ENCODE results near the gene TMIGD1. TPM values are rescaled to one million over a fixed set of nuclear protein-coding genes. Genes with fewer than 3 reads are reported as not detected.

The TMIGD1 gene
- polyA plus RNA-seq, 1 of the 3 experiments (the other 2 are of a cell fraction) = not detected

DNA sequence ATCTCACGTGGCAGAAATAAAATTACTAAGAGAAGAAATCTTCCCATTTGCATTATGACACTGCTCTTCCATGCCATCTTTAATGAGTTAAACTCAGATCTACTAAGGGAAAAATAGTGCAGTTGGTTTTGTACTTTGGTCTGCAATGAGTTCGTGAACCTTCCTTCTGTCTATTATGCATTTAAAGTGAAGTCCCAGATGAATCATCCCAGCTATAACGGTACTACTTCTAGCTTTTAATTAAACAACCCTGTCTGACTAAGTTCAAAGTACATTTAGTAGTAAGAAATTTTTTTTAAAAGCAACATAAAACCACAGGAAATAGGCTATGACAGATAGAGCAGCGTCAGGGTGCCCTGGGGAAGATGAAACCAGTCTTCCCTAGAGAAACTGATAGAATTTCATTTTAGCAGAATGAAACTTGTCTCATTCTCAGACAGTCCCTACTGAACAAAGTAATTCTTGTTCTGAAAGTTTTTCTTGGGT lies 1.8 kb downstream of the TMIGD1 start:
- Histone ChIP-seq H3K4me1 (ENCODE audit: control insufficient read depth in 1 of 2, insufficient read depth in 2 of 2, low read depth in 1 of 2, low read length in 1 of 2) (peaks cover 0 to 8% of the 10 kb centered on the region in 2 experiments; a peak in 1 of 4 replicates), H3K79me2 (ENCODE audit: insufficient read depth) (no peaks in the 10 kb centered on the region), H3K4me3 (ENCODE audit: low read depth in 2 of 2, low read length in 1 of 2) (no peak overlapping the region), H3F3A (replicated peaks; ENCODE audit: insufficient read depth) (peaks cover 11% of the 10 kb centered on the region), H3K4me2 (peak overlapping the region; percentile 30; the same call in 1 of the 2 replicates), H3K27me3 (ENCODE audit: insufficient read depth) (no peaks in the 10 kb centered on the region), H3K27ac (ENCODE audit: low read depth in 2 of 2, low read length in 1 of 2) (peak overlapping the region in 1 of 2 experiments; percentile 83; a peak in 3 of 4 replicates), H3K36me3 (replicated peaks in 1 of 2; ENCODE audit: control insufficient read depth in 1 of 2, insufficient read depth in 2 of 2, low read length in 1 of 2) (no peaks in the 10 kb centered on the region), H2AFZ (ENCODE audit: low read depth) (peak overlapping the region; percentile 30), H3K9me2 (no peaks in the 10 kb centered on the region), H4K20me1 (ENCODE audit: insufficient read depth) (no peaks in the 10 kb centered on the region), H3K9me3 (no peaks in the 10 kb centered on the region), H3K9ac (no peak overlapping the region; the same call in 1 of the 2 replicates)
- no peak for TF ChIP-seq RAD21 (IDR thresholded peaks at IDR 0.05; ENCODE audit: low read length)
- peak; percentile 54; the same call in 1 of the 2 replicates for TF ChIP-seq FOSL2 (IDR thresholded peaks at IDR 0.05; ENCODE audit: borderline replicate concordance, low read depth)
- peak; percentile 47 for TF ChIP-seq TCF12 (IDR thresholded peaks at IDR 0.05)
- TF ChIP-seq, protein P1, sequence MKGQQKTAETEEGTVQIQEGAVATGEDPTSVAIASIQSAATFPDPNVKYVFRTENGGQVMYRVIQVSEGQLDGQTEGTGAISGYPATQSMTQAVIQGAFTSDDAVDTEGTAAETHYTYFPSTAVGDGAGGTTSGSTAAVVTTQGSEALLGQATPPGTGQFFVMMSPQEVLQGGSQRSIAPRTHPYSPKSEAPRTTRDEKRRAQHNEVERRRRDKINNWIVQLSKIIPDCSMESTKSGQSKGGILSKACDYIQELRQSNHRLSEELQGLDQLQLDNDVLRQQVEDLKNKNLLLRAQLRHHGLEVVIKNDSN (IDR thresholded peaks at IDR 0.05; ENCODE audit: borderline replicate concordance, low read depth) = no peak
- TF ChIP-seq, protein P2, sequence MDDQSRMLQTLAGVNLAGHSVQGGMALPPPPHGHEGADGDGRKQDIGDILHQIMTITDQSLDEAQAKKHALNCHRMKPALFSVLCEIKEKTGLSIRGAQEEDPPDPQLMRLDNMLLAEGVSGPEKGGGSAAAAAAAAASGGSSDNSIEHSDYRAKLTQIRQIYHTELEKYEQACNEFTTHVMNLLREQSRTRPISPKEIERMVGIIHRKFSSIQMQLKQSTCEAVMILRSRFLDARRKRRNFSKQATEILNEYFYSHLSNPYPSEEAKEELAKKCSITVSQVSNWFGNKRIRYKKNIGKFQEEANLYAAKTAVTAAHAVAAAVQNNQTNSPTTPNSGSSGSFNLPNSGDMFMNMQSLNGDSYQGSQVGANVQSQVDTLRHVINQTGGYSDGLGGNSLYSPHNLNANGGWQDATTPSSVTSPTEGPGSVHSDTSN (IDR thresholded peaks at IDR 0.05) = peak; percentile 68; the same call in 1 of the 2 replicates
- TF ChIP-seq, protein P3, sequence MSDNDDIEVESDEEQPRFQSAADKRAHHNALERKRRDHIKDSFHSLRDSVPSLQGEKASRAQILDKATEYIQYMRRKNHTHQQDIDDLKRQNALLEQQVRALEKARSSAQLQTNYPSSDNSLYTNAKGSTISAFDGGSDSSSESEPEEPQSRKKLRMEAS (IDR thresholded peaks at IDR 0.05; ENCODE audit: low read depth) = no peak
- TF ChIP-seq SMC3 (IDR thresholded peaks at IDR 0.05; ENCODE audit: low read depth, low read length) = no peak
- TF ChIP-seq FOXJ3 (CRISPR knock-in tag; IDR thresholded peaks at IDR 0.05) = no peak
- peak in 1 of 2 experiments; percentile 33; a peak in 1 of 4 replicates for TF ChIP-seq EP300 (IDR thresholded peaks at IDR 0.05; ENCODE audit: borderline replicate concordance in 1 of 2, low read depth in 1 of 2, low read length in 1 of 2)
- TF ChIP-seq MXI1 (IDR thresholded peaks at IDR 0.05; ENCODE audit: low read depth, low read length) = no peak
- TF ChIP-seq JUND (IDR thresholded peaks at IDR 0.05) = peak; percentile 38; the same call in 1 of the 2 replicates
- 0 out of 2 replicates have a peak, but pooled peaks have one; percentile 43 for TF ChIP-seq RXRA (IDR thresholded peaks at IDR 0.05; ENCODE audit: borderline replicate concordance, low read depth)
- 30% methylated on average over 4 of the region's 4 CpGs for WGBS (ENCODE audit: low lambda C conversion rate)
- ChIA-PET CTCF (interaction anchor here (6.5 kb wide), 1 partner anchor 7 kb away, joined by 54 read pairs; no protein-coding TSS in a partner anchor), POLR2A (no interaction called here)
- no peak for DNase-seq

DNA sequence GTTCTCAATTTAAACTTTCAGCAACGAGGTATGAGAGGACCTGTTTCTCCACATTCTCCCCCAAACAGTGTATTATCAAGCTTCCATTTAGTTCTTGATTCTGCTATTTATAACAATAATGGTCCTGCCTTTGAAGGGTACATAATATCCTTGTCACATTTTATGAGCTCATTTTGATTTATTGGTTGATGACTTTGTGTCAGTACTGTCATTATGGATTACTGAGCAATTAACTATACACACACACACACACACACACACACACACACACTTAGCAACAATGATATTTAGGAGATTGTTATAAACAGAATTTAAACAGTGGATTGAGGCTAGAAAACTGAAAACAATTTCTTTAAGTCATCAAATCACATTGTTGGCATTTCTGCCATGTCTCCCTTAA lies 7.0 kb downstream of the TMIGD1 start:
- TF ChIP-seq FOXJ3 (CRISPR knock-in tag; IDR thresholded peaks at IDR 0.05) (no peak), RAD21 (IDR thresholded peaks at IDR 0.05; ENCODE audit: low read length) (no peak), MEF2A (IDR thresholded peaks at IDR 0.05; ENCODE audit: borderline replicate concordance, low read depth) (no peak), NFIC (IDR thresholded peaks at IDR 0.05; ENCODE audit: borderline replicate concordance) (no peak)
- TF ChIP-seq, protein P1 (IDR thresholded peaks at IDR 0.05; ENCODE audit: borderline replicate concordance, low read depth) = no peak
- TF ChIP-seq, protein P2 (IDR thresholded peaks at IDR 0.05) = no peak
- H3K4me3 ChIP-seq (ENCODE audit: low read depth in 2 of 2, low read length in 1 of 2) = no peak overlapping the region

More for the DNA sequence above, 7.0 kb downstream of the TMIGD1 start:
- no peak overlapping the region for H2AFZ ChIP-seq (ENCODE audit: low read depth)
- H3F3A ChIP-seq (replicated peaks; ENCODE audit: insufficient read depth) = no peaks in the 10 kb centered on the region
- ChIA-PET CTCF (interaction anchor here (0.8 to 6.5 kb wide), 3 partner anchors 8 to 12 kb away, joined by 3 to 54 read pairs (median 5); no protein-coding TSS in a partner anchor), POLR2A (no interaction called here)
- no peaks in the 10 kb centered on the region for H3K79me2 ChIP-seq (ENCODE audit: insufficient read depth)
- H4K20me1 ChIP-seq (ENCODE audit: insufficient read depth) = no peaks in the 10 kb centered on the region
- no peaks in the 10 kb centered on the region for H3K4me1 ChIP-seq (ENCODE audit: control insufficient read depth in 1 of 2, insufficient read depth in 2 of 2, low read depth in 1 of 2, low read length in 1 of 2)
- H3K4me2 ChIP-seq = no peak overlapping the region
- no peaks in the 10 kb centered on the region for H3K36me3 ChIP-seq (replicated peaks in 1 of 2; ENCODE audit: control insufficient read depth in 1 of 2, insufficient read depth in 2 of 2, low read length in 1 of 2)
- H3K27me3 ChIP-seq (ENCODE audit: insufficient read depth) = no peaks in the 10 kb centered on the region
- H3K27ac ChIP-seq (ENCODE audit: low read depth in 2 of 2, low read length in 1 of 2) = no peak overlapping the region
- no peak overlapping the region for H3K9ac ChIP-seq
- no peaks in the 10 kb centered on the region for H3K9me2 ChIP-seq
- H3K9me3 ChIP-seq = no peaks in the 10 kb centered on the region
- WGBS (ENCODE audit: low lambda C conversion rate) = 12% methylated on average over 1 of the region's 1 CpG
- no peak for DNase-seq
